WERI-Rb-1 (cell line): Measurements from ENCODE around the gene PMF1.
"Not testable (repeated sequence)": the region's sequence is repeated elsewhere in the genome, so short reads cannot be mapped to it uniquely, and the experiment has no call there.

Experiments used
- DNase-seq: peaks from one replicate; pipeline ENCODE4 v3.0.0-alpha.2; 2020
- H3K27ac ChIP-seq: fragments of 250-450 bp; sonication (Bioruptor Pico); 2 replicates; pipeline ENCODE4 v1.5.1; 2020; ENCODE audit warnings: mild to moderate bottlenecking, moderate library complexity
- H3K27me3 ChIP-seq: fragments of 250-450 bp; sonication (Bioruptor Pico); 2 replicates; pipeline ENCODE4 v1.5.1; 2021; ENCODE audit warnings: mild to moderate bottlenecking, low read depth, moderate library complexity; ENCODE audit not compliant: insufficient read depth, severe bottlenecking
- H3K36me3 ChIP-seq: fragments of 250-450 bp; sonication (Bioruptor Pico); 2 replicates; pipeline ENCODE4 v1.5.1; 2020; ENCODE audit warnings: mild to moderate bottlenecking, moderate library complexity
- H3K4me3 ChIP-seq: 2 replicates; pipeline ENCODE4 v1.5.1; 2011; ENCODE audit warnings: low read depth, mild to moderate bottlenecking, control low read depth, low read length
- H3K9me3 ChIP-seq: fragments of 250-450 bp; sonication (Bioruptor Pico); 2 replicates; pipeline ENCODE4 v1.5.1; 2021; ENCODE audit warnings: mild to moderate bottlenecking, moderate library complexity; ENCODE audit not compliant: severe bottlenecking
- CTCF ChIP-seq: IDR thresholded peaks from 2 replicates; pipeline ENCODE4 v1.5.1; 2011; ENCODE audit warnings: low read depth, mild to moderate bottlenecking, control low read depth, inconsistent platforms, low read length

Gene PMF1

GRCh38 chr1:156213644-156213966 is 798 bp downstream of the PMF1 start:
- Histone ChIP-seq H3K9me3 (no peaks in the 10 kb centered on the region), H3K4me3 (peak overlapping the region; percentile 81), H3K36me3 (peaks cover 52% of the 10 kb centered on the region), H3K27ac (peak overlapping the region; percentile 98), H3K27me3 (no peaks in the 10 kb centered on the region)
- no peak for TF ChIP-seq CTCF
- DNase-seq, result no peak

DNA sequence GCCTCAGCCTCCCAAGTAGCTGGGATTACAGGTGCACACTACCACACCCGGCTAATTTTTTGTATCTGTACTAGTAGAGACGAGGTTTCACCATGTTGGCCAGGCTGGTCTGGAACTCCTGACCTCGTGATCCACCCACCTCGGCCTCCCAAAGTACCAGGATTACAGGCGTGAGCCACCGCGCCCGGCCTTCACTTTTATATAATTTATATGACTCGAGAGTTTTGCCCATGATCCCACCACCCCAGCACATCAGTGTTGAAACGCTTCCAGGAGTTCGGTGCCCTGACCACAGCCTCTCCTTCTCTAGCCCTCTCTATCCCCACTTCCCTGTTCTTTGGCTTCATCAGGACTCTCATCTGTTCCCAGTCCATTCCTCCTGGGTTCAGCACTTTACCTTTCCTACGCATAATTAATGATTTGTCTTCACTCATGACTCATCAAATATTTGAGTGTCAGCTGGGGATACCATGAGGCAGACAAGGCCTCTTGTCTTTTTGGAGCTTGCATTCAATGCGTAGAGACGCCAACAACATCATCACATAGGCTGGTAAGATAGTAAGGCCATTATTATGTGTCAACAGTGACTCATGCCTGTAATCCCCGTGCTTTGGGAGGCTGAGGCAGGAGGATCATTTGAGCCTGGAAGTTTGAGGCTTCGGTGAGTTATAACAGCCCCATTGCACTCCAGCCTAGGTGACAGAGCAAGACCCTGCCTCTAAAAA is 1.4 kb downstream of the PMF1 start:
- Histone ChIP-seq H3K27me3 (no peaks in the 10 kb centered on the region), H3K4me3 (peak overlapping the region; percentile 81), H3K27ac (peak overlapping the region; percentile 98), H3K36me3 (peaks cover 46% of the 10 kb centered on the region), H3K9me3 (no peaks in the 10 kb centered on the region)
- DNase-seq, result no peak
- TF ChIP-seq CTCF, result no peak

GRCh38 chr1:156216361-156217086 is 3.7 kb downstream of the PMF1 start:
- not testable (repeated sequence) for H3K4me3 ChIP-seq, DNase-seq, H3K27ac ChIP-seq, H3K9me3 ChIP-seq, H3K27me3 ChIP-seq
- H3K36me3 ChIP-seq, result peaks cover 53% of the 10 kb centered on the region

- no peak for TF ChIP-seq CTCF
- H3K27ac ChIP-seq, result no peak overlapping the region
Observed at GRCh38 chr1:156217871-156218270, 5.1 kb downstream of the PMF1 start.

DNA sequence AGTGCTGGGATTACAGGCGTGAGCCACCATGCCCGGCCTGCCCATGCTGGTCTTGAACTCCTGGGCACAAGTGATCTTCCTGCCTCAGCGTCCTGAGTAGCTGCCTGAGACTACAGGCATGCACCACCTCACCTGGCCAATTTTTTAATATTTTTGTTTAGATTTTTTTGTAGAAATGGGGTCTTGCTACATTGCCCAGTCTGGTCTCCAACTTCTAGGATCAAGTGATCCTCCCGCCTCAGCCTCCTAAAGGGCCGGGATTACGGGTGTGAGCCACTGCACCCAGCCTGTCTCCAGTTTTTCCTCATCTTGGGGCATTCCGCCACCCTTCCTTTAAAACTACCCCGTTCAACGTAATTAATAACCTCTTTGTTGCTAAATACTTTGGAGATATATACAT is 7.4 kb downstream of the PMF1 start:
- no peak for TF ChIP-seq CTCF
- Histone ChIP-seq H3K27ac (no peak overlapping the region), H3K9me3 (no peaks in the 10 kb centered on the region), H3K36me3 (peaks cover 64% of the 10 kb centered on the region), H3K27me3 (no peaks in the 10 kb centered on the region), H3K4me3 (no peak overlapping the region)
- DNase-seq, result no peak

More at GRCh38 chr1:156217871-156218270, 5.1 kb downstream of the PMF1 start:
- peaks cover 60% of the 10 kb centered on the region for H3K36me3 ChIP-seq
- no peak overlapping the region for H3K4me3 ChIP-seq
- H3K9me3 ChIP-seq, result no peaks in the 10 kb centered on the region
- no peak for DNase-seq
- no peaks in the 10 kb centered on the region for H3K27me3 ChIP-seq

GRCh38 chr1:156221986-156222692 is 9.3 kb downstream of the PMF1 start:
- no peak for TF ChIP-seq CTCF
- Histone ChIP-seq H3K9me3 (no peaks in the 10 kb centered on the region), H3K4me3 (no peak overlapping the region), H3K27ac (no peak overlapping the region), H3K27me3 (no peaks in the 10 kb centered on the region), H3K36me3 (peaks cover 71% of the 10 kb centered on the region)
- no peak for DNase-seq
